ENCODE data around the gene PYY.
"Not testable (repeated sequence)": the region's sequence is repeated elsewhere in the genome, so short reads cannot be mapped to it uniquely, and the experiment has no call there.

PYY gene

DNA sequence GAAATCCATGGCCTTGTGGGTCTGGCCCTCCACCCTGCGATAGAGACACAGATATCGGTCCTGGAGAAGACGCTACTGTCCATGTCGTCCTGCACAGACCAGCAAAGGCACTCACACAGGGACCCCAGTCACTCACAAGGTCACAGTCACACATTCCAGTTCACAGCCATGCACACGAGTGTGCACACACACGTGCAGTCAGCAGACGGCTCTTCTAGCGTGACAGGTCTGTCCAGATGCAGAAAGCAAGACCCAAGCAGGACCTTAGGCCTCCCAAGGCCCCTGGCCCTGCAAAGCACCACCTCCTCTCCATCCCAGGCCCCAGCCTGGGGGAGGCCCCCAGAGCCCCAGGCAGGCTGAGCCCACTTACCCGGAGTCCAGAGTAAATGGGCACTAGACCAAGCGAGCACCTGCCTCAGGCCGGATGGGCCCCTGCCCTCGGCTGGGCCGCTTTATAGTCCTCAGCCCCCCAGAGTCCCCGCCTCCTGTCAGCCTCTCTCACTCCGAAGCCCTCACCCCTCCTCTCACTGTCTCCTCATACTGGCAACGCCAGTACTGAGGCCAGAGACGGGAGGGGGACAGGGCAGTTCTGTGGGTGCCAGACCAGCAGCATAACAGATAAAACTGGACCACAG is 11.6 kb downstream of the PYY start, which contains the start of gene PPY:
PPY (minus strand) TSS at position 426 of the 635 bp plus-strand sequence. CDS start 822 bp downstream, outside the sequence.
- no peak for DNase-seq

DNA sequence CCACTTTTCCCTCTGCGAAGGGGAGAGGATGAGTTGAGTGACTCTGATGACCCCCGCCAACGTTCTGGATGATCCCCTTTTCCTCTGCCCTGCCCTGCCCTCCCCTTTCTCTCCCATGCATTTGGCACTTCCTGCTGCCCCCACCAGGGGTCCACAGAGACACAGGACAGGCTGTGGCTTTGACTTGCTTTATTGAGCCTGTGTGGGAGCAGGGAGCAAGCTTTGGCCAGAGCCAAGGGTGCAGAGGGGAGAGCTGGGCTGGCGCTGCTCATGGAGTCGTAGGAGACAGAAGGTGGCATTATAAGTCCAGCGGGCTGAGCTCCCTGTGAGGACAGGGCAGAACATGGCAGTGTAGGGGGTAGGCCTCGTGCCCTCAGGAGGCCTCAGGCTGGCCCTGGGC is 13.1 kb downstream of the PYY start:
- DNase-seq, result no peak

DNA sequence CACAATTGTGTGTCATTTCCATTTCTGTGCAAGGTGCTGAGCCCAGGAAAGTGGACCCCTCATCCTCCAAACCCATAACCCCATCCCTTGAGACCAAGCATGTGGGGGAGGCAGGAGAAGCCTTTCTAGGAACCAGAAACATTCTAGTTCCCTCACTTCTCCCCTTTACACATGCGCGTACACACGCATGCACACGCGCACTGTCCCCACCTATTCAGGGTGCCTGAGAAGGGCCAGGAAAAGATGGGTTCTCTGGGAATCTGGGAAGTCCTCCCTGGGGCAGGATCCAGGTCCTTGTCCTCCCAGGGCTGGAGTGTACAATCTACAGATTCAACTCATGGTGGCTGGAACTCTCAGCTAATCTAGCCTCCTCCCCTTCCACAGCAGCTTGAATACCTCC is 13.9 kb downstream of the PYY start:
- DNase-seq, result no peak

DNA sequence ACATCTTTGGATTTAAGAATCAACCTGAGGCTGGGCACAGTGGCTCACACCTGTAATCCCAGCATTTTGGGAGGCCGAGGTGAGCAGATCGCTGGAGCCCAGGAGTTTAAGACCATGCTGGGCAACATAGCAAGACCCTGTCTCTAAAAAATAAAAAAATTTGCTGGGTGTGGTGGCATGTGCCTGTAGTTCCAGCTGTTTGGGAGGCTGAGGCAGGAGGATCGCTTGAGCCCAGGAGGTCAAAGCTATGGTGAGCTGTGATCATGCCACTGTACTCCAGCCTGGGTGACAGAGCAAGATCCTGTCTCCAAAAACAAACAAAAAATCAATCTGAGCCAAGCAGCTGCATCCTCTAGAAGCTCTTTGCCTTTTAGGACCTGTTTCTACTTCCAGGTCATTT is 14.3 kb downstream of the PYY start:
- not testable (repeated sequence) for DNase-seq

DNA sequence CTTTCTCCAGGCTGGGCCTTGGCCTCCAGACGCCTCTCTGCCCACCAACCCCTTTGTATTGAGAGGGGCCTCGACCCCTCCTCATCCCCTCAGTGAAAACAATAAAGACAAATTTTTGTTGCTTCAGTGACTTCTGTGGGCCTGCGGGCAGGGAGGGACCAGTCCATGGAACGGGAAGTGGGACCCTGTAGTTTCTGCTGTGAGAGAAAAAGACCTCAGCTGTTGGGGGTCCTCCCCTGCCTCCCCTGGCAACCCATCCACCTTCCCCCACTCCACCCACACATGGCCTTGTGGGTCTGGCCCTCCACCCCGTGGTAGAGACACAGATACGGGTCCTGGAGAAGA is 14.9 kb downstream of the PYY start:
- DNase-seq, result no peak

DNA sequence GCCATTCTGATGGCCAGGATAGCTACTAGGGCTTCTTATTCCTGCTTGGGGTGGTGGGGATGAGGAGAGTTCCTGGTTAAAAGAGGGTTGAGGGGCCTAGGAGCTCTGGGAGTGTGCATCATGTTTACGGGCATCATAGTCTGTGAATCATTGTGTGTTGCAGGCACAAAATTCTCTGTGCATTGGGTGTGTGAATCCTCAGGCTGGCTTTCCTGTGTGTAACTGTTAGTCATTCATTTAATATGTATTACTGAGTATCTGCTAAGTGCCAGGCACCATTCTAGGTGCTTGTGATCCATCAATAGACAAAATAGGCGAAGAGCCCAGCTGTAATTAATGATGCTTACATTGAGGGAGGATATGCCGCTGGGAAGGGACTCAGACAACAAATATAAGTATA is 17.3 kb downstream of the PYY start:
- no peak for DNase-seq

DNA sequence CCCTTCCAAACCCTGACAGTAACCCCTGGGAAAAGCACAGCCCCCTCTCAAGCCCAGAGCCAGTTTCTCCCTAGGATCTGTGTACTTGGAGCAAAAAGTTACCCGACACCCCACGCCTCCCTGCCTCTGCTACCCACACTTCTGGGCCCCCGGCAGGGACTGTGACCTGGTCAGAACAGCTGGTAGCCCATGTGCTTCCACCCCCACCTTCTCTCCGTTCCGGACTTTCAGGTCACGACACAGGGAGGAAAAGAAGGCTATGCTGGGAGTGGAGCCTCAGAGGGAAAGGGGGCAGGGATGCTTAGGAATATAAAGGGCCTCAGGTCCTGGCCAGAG is 17.8 kb downstream of the PYY start:
- DNase-seq, result no peak

DNA sequence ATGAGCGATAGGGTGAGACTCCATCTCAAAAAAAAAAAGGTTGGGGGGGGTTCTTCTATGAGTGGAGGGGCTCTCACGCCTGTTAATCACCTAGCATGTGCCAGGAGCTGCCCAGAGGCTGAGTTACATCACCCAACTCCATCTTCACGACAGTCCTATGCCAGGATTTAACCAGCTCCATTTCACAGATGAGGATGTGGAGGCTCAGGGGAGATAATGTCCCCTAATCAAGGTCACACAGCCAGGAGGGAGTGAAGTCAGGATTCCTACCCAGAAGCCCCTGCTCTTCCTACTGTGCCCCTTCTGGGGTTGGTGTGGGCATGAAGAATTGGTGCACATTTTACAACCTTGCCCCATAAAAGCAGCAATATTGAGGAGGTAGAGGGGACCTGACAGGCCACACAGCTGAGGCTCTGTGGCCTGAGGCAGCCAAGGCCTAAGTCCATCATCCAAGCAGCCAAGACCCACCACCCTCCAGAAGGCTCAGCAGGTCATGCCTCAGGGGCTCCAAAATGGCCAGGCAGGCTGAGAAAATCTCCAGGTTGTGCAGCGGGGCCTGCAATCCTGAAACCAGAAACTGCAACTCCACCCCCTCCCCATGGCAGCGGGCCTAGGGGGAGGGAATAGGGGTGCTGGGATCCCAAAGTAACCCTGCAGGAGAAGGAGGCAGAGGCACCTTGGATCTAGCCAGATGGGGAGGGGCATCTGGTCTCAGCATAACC is 18.4 kb downstream of the PYY start:
- no peak for DNase-seq

DNA sequence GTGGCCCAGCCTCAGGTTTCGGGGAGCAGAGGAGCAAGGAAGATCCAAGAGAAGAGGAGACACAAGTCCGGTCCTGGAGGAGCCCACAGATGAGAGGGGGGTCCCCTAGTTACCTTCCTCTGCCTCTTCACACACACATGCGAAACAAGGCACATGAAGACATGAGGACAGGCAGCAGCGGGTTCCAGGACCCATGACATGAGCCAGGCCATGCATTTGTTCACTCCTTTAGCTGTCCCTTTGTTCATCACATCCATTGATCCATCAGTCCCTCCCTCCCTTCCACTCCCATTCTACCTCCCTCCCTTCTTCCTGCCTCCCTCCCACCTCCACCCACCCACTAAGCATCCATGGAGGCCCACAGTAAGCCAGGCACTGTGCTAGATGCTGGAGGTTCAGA is 20.8 kb downstream of the PYY start:
- DNase-seq, result no peak

DNA sequence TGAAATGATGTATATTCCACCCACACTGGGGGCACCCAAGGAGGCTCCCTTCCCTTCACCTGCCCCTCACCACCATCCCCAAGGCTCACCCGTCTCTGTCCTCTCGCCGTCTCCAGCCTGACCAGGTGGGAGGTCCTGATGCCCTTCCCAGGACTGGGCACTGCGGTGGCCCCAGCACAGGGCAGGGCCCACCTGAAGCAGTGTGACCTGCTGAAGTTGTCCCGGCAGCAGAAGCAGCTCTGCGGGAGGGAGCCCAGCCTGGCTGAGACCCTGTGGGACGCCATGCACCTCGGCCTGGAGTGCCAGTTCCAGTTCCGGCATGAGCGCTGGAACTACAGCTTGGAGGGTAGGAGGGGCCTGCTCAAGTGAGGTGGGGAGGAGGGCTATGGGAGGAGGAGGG is 21.4 kb downstream of the PYY start:
- no peak for DNase-seq

DNA sequence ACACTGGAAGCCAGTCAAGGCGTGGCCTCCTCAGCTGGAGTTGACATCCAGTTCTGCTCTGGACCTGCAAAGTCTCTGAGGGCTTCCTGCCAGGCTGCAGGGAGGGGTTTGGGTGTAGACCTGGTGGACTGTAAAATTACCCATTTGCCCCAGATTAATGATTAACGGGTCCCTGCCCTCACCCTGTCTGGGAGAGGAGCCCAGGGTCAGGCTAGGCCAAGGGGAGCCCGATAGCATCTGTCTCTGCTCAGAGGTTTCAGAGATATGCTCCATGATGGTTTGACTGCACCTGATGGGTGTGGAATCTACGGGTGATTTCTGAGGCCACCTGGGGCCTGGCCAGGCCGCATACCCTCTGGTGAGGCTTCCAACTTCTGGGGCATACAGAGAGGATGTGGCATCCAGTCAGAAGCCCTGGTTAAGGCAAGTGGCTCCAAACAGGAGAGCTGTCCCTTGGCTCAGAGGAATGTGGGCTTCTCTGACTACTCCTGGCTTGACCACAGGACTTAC is 22.6 kb downstream of the PYY start:
- DNase-seq, result no peak

DNA sequence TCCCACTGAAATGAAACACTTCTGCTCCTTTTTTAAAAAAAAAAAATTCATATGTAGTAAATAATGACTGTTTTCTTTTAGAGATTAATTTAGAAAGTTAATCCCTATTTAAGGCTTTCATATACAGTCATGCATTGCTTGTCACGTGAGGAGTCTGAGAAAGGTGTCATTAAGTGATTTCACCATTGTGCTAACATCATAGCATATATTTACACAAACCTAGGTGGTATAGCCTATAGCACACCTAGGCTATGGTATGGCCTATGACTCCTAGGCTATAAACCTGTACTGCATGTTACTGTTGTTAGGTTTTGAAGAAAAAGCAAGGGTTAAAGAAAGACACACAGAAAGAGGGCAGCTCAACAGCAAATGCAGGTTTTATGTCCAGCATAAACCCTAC is 25.1 kb downstream of the PYY start:
- DNase-seq, result no peak

DNA sequence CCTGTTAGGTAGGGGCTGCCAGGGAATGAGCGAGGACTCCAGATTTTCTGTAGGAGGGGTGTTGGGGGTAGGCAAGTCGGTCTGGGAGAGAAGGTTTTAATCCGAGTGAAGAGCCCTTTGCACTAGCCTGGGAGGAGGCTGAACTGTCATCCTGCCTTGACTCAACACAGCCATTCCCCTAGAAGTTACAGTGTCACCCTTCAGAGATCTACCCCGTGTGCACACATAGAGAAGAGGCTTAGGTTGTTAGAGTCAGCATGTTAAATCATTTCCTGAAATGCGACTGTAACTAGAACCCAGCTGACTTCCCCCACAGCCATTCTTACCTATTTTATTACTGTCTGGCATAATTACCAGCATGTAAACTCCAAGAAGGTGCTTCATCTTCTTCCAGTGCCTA is 25.8 kb downstream of the PYY start:
- DNase-seq, result not testable (repeated sequence)

DNA sequence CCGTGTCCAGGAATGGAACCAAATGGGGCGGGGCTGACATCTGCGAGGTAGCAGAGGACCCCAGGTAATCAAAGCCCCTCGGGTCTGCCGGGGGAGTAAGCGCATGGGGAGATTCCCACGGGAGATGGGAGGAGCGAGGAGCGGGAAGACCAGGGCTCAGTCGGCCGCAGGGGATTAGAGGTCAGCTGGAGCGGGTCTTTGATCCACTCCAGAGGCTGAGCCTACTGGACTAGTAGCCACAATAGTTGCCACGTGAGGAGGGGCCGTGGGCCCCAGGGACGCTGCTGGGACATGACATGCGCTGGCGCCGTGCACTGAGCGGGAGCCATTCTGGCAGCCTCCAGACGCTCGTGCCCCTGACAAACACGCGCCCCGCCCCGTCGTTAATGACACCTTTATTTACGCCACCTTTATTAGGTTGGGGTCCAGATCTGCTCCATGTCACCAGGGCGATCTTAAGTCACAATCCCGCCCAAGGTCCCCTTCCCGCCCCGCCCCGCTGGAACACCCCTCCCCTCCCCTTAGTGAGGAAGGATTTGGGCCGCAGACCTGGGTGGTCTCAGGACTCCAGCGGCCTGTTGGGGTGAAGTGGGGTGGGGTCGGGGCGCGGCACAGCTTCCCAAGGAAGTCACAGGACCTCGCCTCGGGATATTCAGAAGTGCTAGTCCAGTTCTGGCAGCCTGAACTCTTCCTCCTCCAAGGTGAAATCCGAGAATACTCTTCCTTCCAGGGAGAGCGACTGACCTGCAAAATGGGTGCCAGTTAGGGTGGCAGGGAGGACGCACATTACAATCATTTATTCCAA is 26.5 kb downstream of the PYY start:
- DNase-seq, result no peak

DNA sequence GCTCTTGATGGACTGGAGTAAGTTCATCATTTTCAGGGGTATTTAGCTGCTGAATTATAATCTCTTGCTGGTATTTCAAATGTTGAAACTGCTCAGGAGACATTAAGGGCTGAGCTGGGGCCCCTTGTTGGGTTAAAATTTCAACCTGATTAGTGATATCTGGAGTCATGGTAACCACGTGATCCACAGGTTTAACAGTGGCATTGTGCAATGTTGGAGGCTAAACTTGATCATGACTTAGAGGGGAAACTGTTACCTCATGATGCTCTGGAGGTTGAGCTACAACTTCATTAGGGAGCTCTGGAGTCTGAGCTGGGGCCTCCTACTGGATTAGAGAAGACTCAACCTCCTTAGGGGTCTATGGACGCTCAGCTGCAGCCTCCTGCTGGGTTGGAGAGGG is 29.2 kb downstream of the PYY start:
- no peak for DNase-seq

DNA sequence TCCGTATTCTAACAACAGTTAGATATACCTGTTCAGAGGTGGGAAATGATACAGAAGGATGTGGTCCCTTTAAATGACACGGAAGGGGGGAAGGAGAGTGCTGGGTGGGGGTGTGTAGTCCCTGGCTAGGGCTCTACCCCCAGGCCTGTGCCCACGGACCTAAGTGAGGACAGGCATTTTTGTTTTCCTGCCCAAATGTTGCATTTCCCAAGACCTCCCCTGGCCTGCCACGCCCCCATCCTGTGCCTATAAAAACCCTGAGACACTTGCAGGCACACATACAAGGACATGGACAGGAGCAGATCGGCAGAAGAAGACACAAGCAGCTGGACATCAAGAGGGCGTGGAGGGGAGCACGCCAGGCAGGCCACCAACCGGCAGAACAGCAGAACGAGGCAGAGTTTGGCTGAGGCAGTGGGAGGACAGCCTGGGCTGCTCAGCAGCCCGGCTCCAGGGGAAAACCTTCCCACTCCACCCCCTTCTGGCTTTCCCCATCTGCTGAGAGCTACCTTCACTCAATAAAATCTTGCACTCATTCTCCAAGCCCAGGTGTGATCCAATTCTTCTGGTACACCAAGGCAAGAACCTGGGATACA is 33.1 kb downstream of the PYY start:
- no peak for DNase-seq

DNA sequence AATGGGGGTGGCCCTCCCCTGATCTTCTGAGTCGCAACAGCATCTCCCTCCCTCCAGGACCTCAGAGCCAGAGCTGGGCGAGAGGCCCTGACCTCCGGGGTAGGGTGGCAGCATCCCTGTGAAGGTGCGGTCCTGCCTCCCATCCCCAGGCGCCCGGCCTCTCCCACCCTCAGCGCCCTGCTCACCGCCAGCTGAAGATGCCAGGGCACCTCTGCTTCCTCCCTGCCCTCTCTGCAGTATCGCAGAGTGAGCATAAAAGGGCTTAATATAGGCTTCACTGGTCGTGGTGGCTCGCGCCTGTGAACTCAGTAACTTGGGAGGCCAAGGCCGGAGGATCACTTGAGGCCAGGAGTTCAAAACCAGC is 35.7 kb downstream of the PYY start:
- DNase-seq, result no peak

DNA sequence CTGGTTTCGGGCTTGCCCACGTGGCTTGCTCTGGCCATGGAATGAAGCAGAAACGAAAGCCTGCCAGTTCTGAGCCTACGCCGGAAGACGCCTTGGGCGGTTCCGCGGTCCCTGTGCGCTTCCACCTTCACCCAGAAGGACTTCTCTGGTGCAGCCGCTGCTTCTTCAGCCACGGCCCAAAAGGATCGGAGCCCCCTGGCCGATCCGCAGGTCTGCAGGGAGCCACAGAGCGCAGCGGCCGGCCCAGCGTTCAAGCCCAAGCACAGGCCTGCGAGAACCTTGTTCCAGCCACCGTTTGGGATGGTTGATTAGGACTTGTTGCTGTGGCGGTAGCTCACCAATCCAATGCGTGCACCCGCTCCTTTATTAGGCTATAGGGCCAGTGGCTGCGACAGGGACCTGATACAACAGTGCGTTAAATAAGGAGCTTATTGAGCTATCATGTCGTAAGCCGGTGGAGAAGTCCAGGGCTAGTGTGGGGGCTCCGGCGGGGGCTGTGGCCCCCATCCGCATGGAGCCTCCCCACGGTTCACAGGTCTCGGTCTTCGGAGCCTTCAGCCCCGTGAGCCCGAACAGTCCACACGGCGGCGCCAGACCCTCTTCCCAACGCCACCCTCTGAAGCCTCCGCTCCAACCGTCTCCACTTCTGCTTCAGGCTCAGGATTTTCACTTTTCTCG is 36.3 kb downstream of the PYY start:
- DNase-seq, result peak; percentile 42

DNA sequence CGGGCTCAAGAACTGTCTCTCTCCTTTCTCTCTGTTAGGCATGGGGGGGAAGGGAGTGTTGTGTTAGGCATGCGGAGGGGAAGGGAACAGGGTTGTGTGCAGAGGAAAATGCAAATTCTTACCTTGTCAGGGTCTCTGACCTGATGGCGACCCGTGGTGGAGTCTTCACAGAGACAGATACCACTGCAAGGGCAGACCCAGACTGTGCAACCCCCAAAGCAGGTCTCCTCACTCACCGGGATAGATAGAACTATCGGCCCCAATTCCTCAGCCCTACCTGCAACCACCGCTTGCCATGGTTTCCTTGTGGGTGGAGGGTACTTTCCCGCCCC is 36.8 kb downstream of the PYY start:
- no peak for DNase-seq

DNA sequence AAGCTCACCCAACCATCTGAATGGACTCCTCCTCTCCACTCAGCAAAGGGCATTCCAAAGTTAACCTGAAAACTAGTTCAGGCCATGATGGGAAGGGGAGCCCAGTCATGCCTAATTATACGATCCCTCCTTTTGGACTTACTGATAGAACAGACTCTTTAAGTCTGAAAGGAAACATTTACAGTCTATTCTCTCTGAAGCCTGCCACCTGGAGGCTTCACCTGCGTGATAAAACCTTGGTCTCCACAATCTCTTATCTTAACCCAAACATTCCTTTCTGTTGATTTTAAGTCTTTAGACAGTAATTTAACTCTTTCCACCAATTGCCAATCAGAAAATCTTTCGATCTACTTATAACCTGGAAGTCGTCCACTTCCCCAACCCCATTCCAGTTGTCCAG is 37.4 kb downstream of the PYY start:
- DNase-seq, result no peak

DNA sequence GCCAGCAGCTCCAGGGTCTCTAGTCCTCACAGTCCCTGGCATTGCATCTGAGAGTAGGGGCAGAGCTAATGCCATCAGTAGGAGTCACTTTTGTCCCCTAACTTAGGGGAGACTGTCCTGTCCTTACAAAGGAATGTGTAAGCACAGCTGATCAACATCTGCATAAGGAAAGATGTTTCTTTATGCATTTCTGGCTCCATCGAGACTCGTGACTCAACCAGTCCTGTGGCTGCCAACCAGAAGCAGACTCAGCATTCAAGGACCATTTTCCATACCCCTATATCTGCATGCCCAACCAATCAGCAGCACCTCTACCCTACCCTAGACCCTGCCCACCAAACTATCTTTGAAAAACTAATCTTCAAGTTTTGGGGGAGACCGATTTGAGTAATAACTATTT is 38.2 kb downstream of the PYY start:
- no peak for DNase-seq

DNA sequence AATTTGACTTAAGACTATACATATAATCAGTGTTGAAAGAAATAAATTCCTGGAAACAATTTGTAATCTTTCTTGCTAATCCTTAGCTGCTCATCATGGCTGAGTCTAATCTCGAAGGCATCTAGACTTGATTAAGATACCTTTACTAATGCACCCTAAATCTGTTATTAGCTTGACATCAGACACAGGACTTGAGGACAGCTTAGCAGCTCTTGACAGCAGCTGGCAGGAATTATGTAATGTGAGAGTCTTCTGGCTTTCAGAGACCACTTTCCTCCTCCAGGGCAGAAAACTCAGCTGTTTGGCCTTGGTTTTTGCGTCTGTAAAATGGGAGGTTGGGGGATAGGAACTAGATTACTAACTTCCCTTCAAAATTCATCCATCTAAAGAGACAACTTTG is 39.3 kb downstream of the PYY start:
- DNase-seq, result no peak

DNA sequence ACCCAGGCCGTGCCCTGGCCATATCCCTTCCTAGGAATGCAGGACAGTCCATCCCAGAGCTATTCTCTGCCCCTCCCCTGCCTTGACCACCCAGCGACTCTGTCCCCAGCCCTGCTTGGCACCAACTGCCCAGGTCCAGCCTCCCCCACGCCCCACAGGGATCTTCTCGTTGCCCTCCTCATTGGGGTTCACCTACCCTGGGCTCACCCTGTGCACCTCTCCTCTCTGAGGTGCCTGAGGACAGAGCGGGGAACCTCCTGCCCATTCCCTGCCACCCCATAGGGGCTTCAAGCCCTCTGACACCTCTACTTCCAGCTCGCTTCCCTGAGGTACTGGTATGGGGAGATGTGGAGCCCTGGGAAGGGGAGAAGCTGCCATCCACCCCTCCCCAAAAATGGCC is 40.2 kb downstream of the PYY start:
- DNase-seq, result no peak
